Gastroesophageal sphincter (tissue), 4 donors: ENCODE measurements around the gene BRMS1L. TPM values are rescaled to one million over a fixed set of nuclear protein-coding genes. Genes with fewer than 3 reads are reported as not detected.
"Not testable (repeated sequence)": the region's sequence is repeated elsewhere in the genome, so short reads cannot be mapped to it uniquely, and the experiment has no call there.

ENCODE experiments used
- ATAC-seq: fragments of 150-250 bp; one replicate; pipeline ENCODE4 v1.9.1; 2016; ENCODE audit warnings: mild to moderate bottlenecking, moderate library complexity
- H3K27ac ChIP-seq, 4 donors: fragments of 200-600 bp; sonication (generic) in 3 of 4; 1 replicate in 3 of 4; 2 replicates in 1 of 4; pipeline ENCODE4 v1.5.1; 2016 to 2019
- H3K27me3 ChIP-seq: fragments of 200-600 bp; sonication (generic); one replicate; pipeline ENCODE4 v1.5.1; 2019
- H3K36me3 ChIP-seq, 2 donors: fragments of 200-600 bp; sonication (generic); one replicate each; pipeline ENCODE4 v1.5.1; 2019; ENCODE audit warnings: control low read depth in 1 of 2
- H3K4me1 ChIP-seq, 3 donors: fragments of 200-600 bp; sonication (generic); 1 replicate in 2 of 3; 2 replicates in 1 of 3; pipeline ENCODE4 v1.5.1; 2016 to 2019; ENCODE audit warnings: control low read depth in 2 of 3
- H3K4me3 ChIP-seq, 2 donors: fragments of 200-600 bp; sonication (generic); one replicate each; pipeline ENCODE4 v1.5.1; 2019; ENCODE audit warnings: mild to moderate bottlenecking in 1 of 2, moderate library complexity in 1 of 2
- H3K9me3 ChIP-seq, 3 donors: fragments of 200-600 bp; sonication (generic); one replicate each; pipeline ENCODE4 v1.5.1; 2017 to 2019; ENCODE audit warnings: control low read depth in 2 of 3
- EP300 ChIP-seq: sonication (generic); formaldehyde crosslinking; IDR thresholded peaks from one replicate; pipeline ENCODE4 v1.6.1; 2017; ENCODE audit warnings: antibody characterized with exemption, mild to moderate bottlenecking
- POLR2A ChIP-seq, 2 donors: fragments of 450-650 bp; IDR thresholded peaks; one replicate each; pipeline ENCODE4 v1.6.1; 2017; ENCODE audit warnings: antibody characterized with exemption in 2 of 2, mild to moderate bottlenecking in 2 of 2, moderate library complexity in 1 of 2
- POLR2AphosphoS5 ChIP-seq: sonication (generic); formaldehyde crosslinking; IDR thresholded peaks from one replicate; pipeline ENCODE4 v1.6.1; 2017; ENCODE audit warnings: antibody characterized with exemption
- WGBS, 2 donors: methylation state at CpG; one replicate each; pipeline ENCODE4 v1.1.5; 2018; ENCODE audit warnings: low coverage in 1 of 2; 5-methylcytosine and 5-hydroxymethylcytosine counted together
- total RNA-seq, 4 donors: library from RNA; depleted of rRNA; stranded (reverse); fragments of >200 nt; gene quantifications; one replicate each; pipeline ENCODE4 v1.1.0, GENCODE V29; 2016
- TF ChIP-seq, protein P1 (sequence below), 4 experiments: fragments of 200-600 bp in 2 of 4; fragments of 450-650 bp in 2 of 4; sonication (generic) in 1 of 4; IDR thresholded peaks; one replicate each; pipeline ENCODE4 v1.5.1; 2017 to 2019; ENCODE audit warnings: antibody characterized with exemption in 4 of 4, mild to moderate bottlenecking in 2 of 4, moderate library complexity in 2 of 4

The BRMS1L gene
- total RNA-seq, 4 donors from 2014 or later, result 5.4 to 8.9 (median 7.0) TPM

DNA sequence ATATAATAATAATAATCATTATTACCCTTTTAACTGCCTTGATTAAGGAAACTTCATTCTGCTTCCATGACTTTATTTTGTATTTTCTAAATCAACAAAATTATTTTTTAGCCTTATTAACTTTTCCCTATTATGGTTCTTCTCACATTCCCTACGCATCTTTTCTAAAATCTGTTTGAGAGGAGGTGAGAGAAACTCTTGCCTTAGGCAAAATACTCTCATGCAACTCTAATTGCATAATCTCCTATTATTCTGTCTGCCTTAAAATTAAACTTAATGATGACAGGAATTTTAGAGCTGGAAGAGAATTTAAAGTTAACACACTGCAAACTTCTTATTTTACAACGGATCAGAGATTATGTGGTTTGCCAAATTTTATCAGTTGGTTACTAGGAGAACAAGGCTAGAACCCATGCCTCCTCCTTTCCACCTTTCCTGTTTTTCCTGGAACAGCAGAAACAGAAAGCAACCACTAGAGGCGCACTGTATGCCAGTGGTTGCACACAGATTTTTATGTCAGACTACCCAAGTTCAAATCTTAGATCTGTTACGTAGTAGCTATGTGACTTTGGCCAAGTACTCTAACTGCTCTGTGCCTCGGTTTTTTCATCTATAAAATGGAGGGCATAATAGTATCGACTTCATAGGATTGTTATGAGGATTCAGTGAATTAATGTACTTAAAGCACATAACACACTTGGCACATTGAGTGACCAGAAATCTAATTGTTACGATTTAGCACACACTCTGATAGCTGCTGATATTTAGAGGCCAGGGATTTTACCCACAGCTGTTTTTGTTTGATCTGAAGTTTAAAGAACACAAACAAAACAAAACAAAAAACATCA is 4.3 kb upstream of the BRMS1L start:
- 21 to 30% methylated on average over 7 of the region's 7 CpGs for WGBS, 2 donors
- no peak overlapping the region for H3K4me3 ChIP-seq
- TF ChIP-seq POLR2AphosphoS5, result no peak
- TF ChIP-seq, protein P1, sequence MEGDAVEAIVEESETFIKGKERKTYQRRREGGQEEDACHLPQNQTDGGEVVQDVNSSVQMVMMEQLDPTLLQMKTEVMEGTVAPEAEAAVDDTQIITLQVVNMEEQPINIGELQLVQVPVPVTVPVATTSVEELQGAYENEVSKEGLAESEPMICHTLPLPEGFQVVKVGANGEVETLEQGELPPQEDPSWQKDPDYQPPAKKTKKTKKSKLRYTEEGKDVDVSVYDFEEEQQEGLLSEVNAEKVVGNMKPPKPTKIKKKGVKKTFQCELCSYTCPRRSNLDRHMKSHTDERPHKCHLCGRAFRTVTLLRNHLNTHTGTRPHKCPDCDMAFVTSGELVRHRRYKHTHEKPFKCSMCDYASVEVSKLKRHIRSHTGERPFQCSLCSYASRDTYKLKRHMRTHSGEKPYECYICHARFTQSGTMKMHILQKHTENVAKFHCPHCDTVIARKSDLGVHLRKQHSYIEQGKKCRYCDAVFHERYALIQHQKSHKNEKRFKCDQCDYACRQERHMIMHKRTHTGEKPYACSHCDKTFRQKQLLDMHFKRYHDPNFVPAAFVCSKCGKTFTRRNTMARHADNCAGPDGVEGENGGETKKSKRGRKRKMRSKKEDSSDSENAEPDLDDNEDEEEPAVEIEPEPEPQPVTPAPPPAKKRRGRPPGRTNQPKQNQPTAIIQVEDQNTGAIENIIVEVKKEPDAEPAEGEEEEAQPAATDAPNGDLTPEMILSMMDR (IDR thresholded peaks at IDR 0.05), result peak; percentile 45 to 65 (median 53)
- H3K36me3 ChIP-seq, result no peaks in the 10 kb centered on the region
- peaks cover 0 to 6% (median 0%) of the 10 kb centered on the region in 3 donors for H3K4me1 ChIP-seq
- no peaks in the 10 kb centered on the region for H3K9me3 ChIP-seq
- no peak for ATAC-seq
- no peaks in the 10 kb centered on the region for H3K27me3 ChIP-seq
- no peak overlapping the region for H3K27ac ChIP-seq

- Histone ChIP-seq H3K4me3 (no peak overlapping the region), H3K4me1 (peaks cover 0 to 13% (median 0%) of the 10 kb centered on the region in 3 donors), H3K27ac (no peak overlapping the region), H3K27me3 (no peaks in the 10 kb centered on the region), H3K9me3 (no peaks in the 10 kb centered on the region), H3K36me3 (no peaks in the 10 kb centered on the region)
- TF ChIP-seq POLR2A (IDR thresholded peaks at IDR 0.05) (no peak), EP300 (no peak), POLR2AphosphoS5 (no peak)
- TF ChIP-seq, protein P1 (IDR thresholded peaks at IDR 0.05), result no peak
- WGBS, 2 donors, result 70% methylated on average over 3 of the region's 3 CpGs
- no peak for ATAC-seq
These were observed 3.6 kb upstream of the BRMS1L start for GRCh38 chr14:35822501-35822900.

- ATAC-seq, result not testable (repeated sequence)
- H3K4me3 ChIP-seq, result peak overlapping the region in 1 of 2 donors; percentile 71
- no CpG with 5 or more reads among the region's 55 CpGs for WGBS, 2 donors
These were observed 1.5 kb upstream of the BRMS1L start for GRCh38 chr14:35824446-35825165.

DNA sequence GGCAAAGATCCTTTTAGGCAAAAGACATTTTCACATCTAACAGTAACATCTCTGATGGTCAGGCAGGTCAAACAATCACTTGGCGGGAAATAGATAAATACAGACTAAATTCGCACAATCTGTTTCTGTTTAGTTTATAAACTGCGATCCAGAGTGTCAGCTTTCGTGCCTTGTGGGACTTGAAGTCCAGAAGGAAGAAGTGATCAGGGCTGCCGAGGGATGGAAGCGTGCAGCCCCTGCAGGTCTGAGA is 245 bp upstream of the BRMS1L start:
- ATAC-seq, result no peak
- H3K27ac ChIP-seq, result peak overlapping the region in 3 of 4 donors; percentile 96 to 99 (median 96)
- H3K4me3 ChIP-seq, result peak overlapping the region; percentile 52 to 71
- WGBS, 2 donors, result 0 to 2% methylated on average over 4 to 6 of the region's 6 CpGs
- peaks cover 0 to 20% (median 0%) of the 10 kb centered on the region in 3 donors for H3K4me1 ChIP-seq
- TF ChIP-seq EP300, result no peak
- TF ChIP-seq POLR2A (IDR thresholded peaks at IDR 0.05), result no peak
- no peak for TF ChIP-seq POLR2AphosphoS5
- TF ChIP-seq, protein P1 (IDR thresholded peaks at IDR 0.05), result no peak
- H3K36me3 ChIP-seq, result no peaks in the 10 kb centered on the region
- no peaks in the 10 kb centered on the region for H3K27me3 ChIP-seq
- no peaks in the 10 kb centered on the region for H3K9me3 ChIP-seq

More at GRCh38 chr14:35824446-35825165, 1.5 kb upstream of the BRMS1L start:
- H3K4me1 ChIP-seq, result peaks cover 0 to 20% (median 0%) of the 10 kb centered on the region in 3 donors
- H3K36me3 ChIP-seq, H3K27me3 ChIP-seq, H3K27ac ChIP-seq, H3K9me3 ChIP-seq: not testable (repeated sequence)

DNA sequence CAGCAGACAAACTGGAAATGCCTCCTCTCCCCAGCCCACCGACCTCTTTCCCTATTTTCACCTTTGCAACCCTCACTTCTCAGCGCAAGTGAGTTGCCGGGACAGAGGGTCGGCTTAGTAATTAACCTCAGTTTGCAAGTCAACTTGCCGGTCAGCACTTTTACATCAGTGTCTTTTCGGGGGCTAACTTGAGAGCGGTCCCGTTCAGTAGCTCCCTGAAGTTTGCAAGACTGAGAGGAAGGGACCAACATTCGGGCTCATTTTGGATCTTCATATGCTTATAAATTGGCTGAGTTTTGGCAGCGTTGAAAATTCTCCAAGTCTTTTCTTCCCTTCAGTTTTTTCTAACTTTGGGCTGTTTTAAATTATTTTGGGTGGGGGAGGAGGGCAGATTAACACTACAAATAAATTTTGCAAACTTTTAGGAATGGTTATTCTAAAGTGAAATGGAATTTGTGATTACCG is 846 bp downstream of the BRMS1L start:
- ATAC-seq, result no peak
- H3K9me3 ChIP-seq, result no peaks in the 10 kb centered on the region
- H3K4me1 ChIP-seq, result peaks cover 0 to 20% (median 0%) of the 10 kb centered on the region in 3 donors
- WGBS, 2 donors, result 2 to 3% methylated on average over 9 to 10 of the region's 11 CpGs
- H3K4me3 ChIP-seq, result peak overlapping the region; percentile 52 to 71
- no peaks in the 10 kb centered on the region for H3K27me3 ChIP-seq
- H3K27ac ChIP-seq, result peak overlapping the region; percentile 82 to 99 (median 96)
- TF ChIP-seq POLR2A (IDR thresholded peaks at IDR 0.05) (no peak), POLR2AphosphoS5 (no peak), EP300 (no peak)
- TF ChIP-seq, protein P1 (IDR thresholded peaks at IDR 0.05), result no peak
- H3K36me3 ChIP-seq, result peaks cover 0 to 8% of the 10 kb centered on the region in 2 donors
